Testis (tissue), 2 donors: ENCODE measurements around the gene NPL.

Experiments
- POLR2A ChIP-seq: fragments of 450-650 bp; IDR thresholded peaks from one replicate; pipeline ENCODE4 v1.6.1; 2017; ENCODE audit warnings: antibody characterized with exemption, mild to moderate bottlenecking, moderate library complexity
- TF ChIP-seq, protein P1 (sequence below), 3 experiments: fragments of 450-650 bp in 2 of 3; fragments of 200-600 bp in 1 of 3; sonication (generic) in 1 of 3; IDR thresholded peaks; one replicate each; pipeline ENCODE4 v1.5.1; 2016 to 2019; ENCODE audit warnings: antibody characterized with exemption in 3 of 3, mild to moderate bottlenecking in 2 of 3, moderate library complexity in 1 of 3

- TF ChIP-seq, protein P1, sequence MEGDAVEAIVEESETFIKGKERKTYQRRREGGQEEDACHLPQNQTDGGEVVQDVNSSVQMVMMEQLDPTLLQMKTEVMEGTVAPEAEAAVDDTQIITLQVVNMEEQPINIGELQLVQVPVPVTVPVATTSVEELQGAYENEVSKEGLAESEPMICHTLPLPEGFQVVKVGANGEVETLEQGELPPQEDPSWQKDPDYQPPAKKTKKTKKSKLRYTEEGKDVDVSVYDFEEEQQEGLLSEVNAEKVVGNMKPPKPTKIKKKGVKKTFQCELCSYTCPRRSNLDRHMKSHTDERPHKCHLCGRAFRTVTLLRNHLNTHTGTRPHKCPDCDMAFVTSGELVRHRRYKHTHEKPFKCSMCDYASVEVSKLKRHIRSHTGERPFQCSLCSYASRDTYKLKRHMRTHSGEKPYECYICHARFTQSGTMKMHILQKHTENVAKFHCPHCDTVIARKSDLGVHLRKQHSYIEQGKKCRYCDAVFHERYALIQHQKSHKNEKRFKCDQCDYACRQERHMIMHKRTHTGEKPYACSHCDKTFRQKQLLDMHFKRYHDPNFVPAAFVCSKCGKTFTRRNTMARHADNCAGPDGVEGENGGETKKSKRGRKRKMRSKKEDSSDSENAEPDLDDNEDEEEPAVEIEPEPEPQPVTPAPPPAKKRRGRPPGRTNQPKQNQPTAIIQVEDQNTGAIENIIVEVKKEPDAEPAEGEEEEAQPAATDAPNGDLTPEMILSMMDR (IDR thresholded peaks at IDR 0.05), result no peak
- TF ChIP-seq POLR2A, result no peak
Observed at GRCh38 chr1:182823220-182823619, 33.6 kb downstream of the NPL start.
